GM18526 (cell line): ENCODE measurements around the gene GABPB2.

ENCODE experiments used
- POLR2A ChIP-seq: IDR thresholded peaks from 3 replicates; pipeline ENCODE4 v1.6.1; 2011; ENCODE audit not compliant: insufficient read length; ENCODE audit errors: extremely low read depth

The GABPB2 gene

DNA sequence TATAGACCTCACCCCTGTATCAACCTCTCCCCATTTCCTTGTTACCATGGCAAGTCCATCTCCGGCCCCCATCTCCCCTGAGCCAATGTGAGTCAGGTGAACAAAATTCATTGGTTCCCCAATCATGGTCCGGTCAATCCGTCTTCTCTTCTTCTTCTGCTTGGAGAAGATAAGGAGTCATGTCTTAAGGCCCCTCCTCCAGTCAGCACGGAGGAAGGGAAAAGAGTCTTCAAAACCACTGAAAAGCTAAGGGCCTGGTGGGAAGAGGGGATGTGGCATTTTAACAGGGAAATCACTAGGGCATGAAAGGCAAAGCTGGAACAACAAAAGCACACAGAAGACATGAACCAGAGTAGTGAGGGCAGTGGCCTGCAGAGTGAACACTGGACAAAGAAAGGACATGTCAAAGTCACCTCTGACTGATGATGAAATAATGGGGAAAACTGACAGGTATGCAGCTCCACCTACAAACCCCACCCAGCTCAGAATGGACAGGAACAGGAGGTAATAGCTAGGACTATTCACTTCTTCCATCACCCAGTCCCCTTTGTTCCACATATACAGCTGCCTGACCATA, 15.5 kb upstream of the GABPB2 start:
- TF ChIP-seq POLR2A, result no peak

- no peak for TF ChIP-seq POLR2A
These were observed 15.0 kb upstream of the GABPB2 start for GRCh38 chr1:151055581-151055980.

- TF ChIP-seq POLR2A, result no peak
These were observed 14.4 kb upstream of the GABPB2 start for GRCh38 chr1:151056149-151056548.

DNA sequence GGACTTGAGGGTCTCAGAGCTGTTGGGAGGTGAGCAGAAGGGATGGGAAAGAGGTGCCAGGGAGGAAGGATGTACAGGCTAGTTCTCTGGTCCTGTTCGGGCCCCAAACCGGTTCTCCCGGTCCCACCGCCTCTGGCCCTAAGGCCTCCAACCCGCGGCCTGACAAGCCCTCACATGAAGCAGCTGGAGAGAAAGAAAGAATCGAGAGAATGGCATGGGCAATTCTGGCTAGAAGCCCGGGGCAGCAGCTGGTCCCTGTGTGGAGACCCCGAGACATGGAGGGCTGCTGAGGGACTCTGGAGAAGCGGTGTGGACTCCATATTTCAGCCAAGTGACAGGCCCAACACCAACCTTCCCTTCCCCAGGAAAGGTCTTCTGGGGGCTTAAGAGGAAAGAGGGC, 11.9 kb upstream of the GABPB2 start:
- no peak for TF ChIP-seq POLR2A

DNA sequence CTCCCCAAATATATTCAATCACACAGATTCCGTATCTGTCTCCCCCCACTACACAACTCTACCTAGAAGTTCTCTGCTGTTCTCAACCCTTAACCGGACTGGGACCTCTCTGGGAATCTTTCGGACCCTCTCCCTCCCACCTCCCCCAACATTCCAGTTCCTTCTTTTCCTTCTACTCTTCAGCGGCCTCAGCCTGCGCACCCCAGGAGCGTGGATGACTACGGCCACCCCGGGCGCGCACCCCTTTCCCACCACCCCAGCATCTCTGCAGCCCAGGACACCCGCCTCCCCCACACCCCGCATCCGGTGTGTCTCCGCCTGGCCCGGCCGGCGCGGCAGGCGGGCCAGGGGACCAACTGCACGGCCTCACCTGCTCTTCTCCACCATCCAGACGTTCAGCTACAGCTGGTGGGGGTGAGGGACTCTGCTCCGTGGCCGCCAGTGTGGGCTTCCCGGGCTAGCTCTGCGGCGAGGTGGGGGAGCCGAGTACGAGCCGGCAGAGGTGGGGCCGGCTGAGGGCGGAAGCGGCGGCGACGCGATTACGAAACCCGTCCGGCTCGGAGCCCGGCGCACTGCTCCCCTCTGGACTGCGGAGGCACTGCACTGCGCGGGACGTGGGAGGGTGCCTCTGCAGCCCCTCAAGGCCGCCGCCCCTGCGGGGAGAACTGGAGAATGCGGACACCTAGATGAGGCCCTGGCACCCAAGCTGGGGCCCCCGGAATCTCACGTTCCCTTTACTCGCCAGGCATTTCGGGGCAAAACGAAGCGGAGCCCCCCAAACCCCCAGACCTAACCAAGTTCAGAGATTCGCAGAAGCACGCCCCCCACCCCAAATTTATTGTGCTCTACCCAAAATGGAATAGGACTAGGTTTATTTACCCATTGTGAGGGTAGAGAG, 11.2 kb upstream of the GABPB2 start, which contains the start of gene CDC42SE1:
Gene CDC42SE1, minus strand, starts transcription at position 514 of the 898 bp plus-strand sequence. CDS start 3,892 bp downstream, outside the sequence.
- peak; percentile 93 for TF ChIP-seq POLR2A

DNA sequence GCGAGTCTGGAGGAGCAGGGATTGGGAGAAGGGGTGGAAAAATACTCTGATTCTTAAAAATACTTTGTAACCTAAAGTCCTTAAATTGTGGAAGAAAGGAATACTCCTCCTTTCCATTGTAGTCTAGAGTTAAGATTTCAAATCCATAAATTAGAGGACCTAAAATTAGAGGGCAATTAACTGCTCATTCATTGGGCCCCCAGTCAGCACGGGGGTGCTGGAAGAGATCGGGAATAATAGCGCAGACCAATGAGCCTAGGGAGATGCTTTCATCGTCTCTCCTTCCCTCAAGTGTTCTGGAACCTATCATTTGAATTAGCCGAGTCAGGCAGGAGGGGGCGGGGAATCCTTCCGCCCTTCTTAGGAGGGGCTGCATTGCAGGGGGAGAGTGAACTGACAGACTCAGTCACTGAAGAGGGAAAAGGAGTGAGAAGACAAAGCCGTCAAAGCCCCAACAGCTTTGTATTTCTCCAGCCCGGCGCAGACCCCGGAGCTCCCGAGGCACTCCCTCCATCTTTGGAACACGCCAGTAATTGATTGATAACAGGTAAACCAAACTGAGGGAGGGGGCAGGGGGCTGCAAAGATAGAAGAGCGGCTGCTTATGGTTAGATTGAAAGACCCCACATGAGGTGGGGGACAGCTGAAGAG, 10.4 kb upstream of the GABPB2 start, which contains the start of gene MLLT11:
Gene MLLT11, plus strand, starts transcription at position 391 of the 650 bp plus-strand sequence. CDS start 6,828 bp downstream, outside the sequence.
- peak; percentile 28 for TF ChIP-seq POLR2A

DNA sequence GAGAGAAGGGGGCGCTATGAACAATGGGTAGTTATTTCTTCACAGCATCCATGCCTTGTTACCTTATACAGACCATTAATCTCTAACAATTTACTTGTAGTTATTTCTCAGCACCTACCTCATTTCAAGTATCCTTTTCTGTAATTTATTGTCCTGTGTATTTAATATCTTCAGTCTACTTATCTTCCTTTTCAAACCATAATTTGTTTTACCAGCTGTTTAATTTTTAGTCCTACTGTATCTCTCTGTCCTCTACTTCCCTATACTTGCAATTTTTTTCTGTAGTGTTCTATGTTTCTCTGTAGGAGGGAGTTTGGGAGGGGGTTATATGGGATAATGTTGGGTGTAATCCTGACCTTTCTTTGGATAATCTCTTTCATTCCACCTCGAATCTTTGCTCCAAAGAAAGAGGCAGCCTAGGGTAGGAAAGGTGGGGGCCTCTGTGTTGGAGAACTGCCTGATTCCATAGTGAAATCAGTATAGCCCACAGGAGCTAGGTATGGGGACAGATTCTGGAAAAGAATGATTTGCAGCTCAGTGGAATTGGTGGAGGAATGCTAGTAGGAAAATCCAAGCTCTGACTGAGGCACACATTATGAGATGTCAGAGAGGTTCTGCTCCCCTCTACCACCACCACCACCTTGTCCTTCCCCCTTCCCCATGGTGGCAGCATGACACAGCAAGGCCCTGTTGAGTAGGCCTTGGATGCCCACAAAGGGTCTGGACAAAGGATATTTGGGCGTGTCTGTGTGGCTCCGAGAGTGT, 9.7 kb upstream of the GABPB2 start:
- TF ChIP-seq POLR2A, result no peak

DNA sequence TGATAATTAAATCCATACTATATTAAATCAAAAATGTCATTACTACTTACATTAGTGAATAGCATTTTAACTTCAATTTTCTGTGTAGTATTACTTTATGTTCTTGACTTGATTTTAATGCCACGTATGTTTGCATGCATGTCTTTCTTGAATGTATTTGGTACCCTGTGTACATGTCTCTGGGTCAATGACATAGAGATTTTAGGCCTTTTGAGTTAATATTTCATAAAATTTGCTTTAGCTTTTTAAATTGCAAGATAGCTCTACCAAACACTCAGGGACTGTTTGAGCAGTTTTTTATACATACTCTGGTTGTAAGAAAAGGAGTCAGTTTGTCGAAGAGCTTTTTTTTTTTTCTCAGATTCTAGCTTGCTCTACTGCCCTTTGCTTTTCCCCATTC, 8.9 kb upstream of the GABPB2 start:
- no peak for TF ChIP-seq POLR2A

GRCh38 chr1:151062741-151063371, 7.7 kb upstream of the GABPB2 start:
- no peak for TF ChIP-seq POLR2A

- TF ChIP-seq POLR2A, result no peak
These were observed 5.4 kb upstream of the GABPB2 start for GRCh38 chr1:151065089-151065645.

DNA sequence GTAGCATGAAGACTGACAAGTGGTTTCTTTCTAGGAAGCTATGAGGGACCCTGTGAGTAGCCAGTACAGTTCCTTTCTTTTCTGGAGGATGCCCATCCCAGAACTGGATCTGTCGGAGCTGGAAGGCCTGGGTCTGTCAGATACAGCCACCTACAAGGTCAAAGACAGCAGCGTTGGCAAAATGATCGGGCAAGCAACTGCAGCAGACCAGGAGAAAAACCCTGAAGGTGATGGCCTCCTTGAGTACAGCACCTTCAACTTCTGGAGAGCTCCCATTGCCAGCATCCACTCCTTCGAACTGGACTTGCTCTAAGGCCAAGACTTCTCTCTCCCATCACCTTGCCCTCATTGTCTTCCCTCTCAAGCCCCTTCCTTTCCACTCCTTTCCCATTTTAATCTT, 3.4 kb upstream of the GABPB2 start:
- TF ChIP-seq POLR2A, result no peak

DNA sequence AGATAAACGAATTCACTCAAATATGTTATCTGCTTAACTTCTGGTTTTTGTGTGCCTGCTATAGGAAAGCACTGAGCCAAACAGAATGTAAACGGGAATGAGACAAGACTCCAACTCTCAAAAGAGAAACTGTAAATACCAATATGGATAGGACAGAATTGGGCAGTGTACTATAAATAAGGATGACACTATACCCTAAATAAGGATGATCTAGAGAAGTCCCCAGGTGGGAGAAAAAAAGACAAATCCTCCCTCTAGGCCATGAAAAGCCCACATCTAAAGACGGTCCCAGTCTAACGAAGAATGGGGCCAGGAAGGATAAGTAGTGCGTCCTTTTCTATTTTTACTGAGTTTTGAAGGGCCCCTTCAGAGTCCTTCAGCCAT, 1.5 kb upstream of the GABPB2 start:
- no peak for TF ChIP-seq POLR2A

GRCh38 chr1:151072224-151072623, 1.7 kb downstream of the GABPB2 start:
- no peak for TF ChIP-seq POLR2A

- no peak for TF ChIP-seq POLR2A
These were observed 15.5 kb downstream of the GABPB2 start for GRCh38 chr1:151085953-151086559.
